GM21367 (cell line): ENCODE data around the gene SLC35G2.
"Not testable (repeated sequence)": the region's sequence is repeated elsewhere in the genome, so short reads cannot be mapped to it uniquely, and the experiment has no call there.

ENCODE experiments used
- ATAC-seq: cut with Tn5 transposase; IDR thresholded peaks from one replicate; pipeline ENCODE4 v1.9.1; 2021; ENCODE audit not compliant: unreplicated experiment

The SLC35G2 gene

GRCh38 chr3:136818769-136819391 is at the start of gene SLC35G2:
Gene SLC35G2, plus strand, starts transcription at chr3:136819126. Its CDS starts 35,335 bp downstream, at chr3:136854461.
- peak; percentile 45 for ATAC-seq

GRCh38 chr3:136772709-136773108 is 46.2 kb upstream of the SLC35G2 start:
- no peak for ATAC-seq

GRCh38 chr3:136778865-136779264 is 40.1 kb upstream of the SLC35G2 start:
- ATAC-seq: no peak

- ATAC-seq: no peak
Observed at GRCh38 chr3:136780741-136781140, 38.2 kb upstream of the SLC35G2 start.

GRCh38 chr3:136783708-136784191 is 35.2 kb upstream of the SLC35G2 start:
- no peak for ATAC-seq

- ATAC-seq: peak; percentile 88
Observed at GRCh38 chr3:136787349-136787748, 31.6 kb upstream of the SLC35G2 start.

GRCh38 chr3:136788154-136788553 is 30.8 kb upstream of the SLC35G2 start:
- no peak for ATAC-seq

GRCh38 chr3:136789976-136790375 is 28.9 kb upstream of the SLC35G2 start:
- no peak for ATAC-seq

- ATAC-seq: no peak
Observed at GRCh38 chr3:136790786-136791185, 28.1 kb upstream of the SLC35G2 start.

GRCh38 chr3:136792556-136793330 is 26.2 kb upstream of the SLC35G2 start:
- ATAC-seq: no peak

GRCh38 chr3:136801146-136801545 is 17.8 kb upstream of the SLC35G2 start:
- not testable (repeated sequence) for ATAC-seq

GRCh38 chr3:136802481-136802996 is 16.4 kb upstream of the SLC35G2 start:
- no peak for ATAC-seq

- no peak for ATAC-seq
Observed at GRCh38 chr3:136804141-136804540, 14.8 kb upstream of the SLC35G2 start.

GRCh38 chr3:136804813-136805212 is 14.1 kb upstream of the SLC35G2 start:
- ATAC-seq: no peak

GRCh38 chr3:136805795-136806194 is 13.1 kb upstream of the SLC35G2 start:
- no peak for ATAC-seq

- no peak for ATAC-seq
Observed at GRCh38 chr3:136811701-136812100, 7.2 kb upstream of the SLC35G2 start.

GRCh38 chr3:136817448-136817847 is 1.5 kb upstream of the SLC35G2 start:
- ATAC-seq: no peak

- peak; percentile 44 for ATAC-seq
Observed at GRCh38 chr3:136818191-136818768, 646 bp upstream of the SLC35G2 start.

- ATAC-seq: peak; percentile 17
Observed at GRCh38 chr3:136819392-136819730, 435 bp downstream of the SLC35G2 start.

GRCh38 chr3:136819731-136820679 is 1.1 kb downstream of the SLC35G2 start:
- ATAC-seq: no peak

- no peak for ATAC-seq
Observed at GRCh38 chr3:136831461-136831860, 12.5 kb downstream of the SLC35G2 start.
